A549 (cell line): ENCODE results near the gene OR51D1. TPM values are rescaled to one million over a fixed set of nuclear protein-coding genes. Genes with fewer than 3 reads are reported as not detected.

Source experiments
- ATAC-seq, 2 experiments: fragments of 200-7000 bp in 1 of 2; fragments of >200 bp in 1 of 2; cut with Nextera tagmentation in 1 of 2; cut with Tn5 transposase in 1 of 2; 3 replicates each; pipeline versions ENCODE4 v1.8.0 to v1.9.1; 2018 to 2020; ENCODE audit warnings: mild to moderate bottlenecking in 1 of 2, moderate library complexity in 1 of 2
- CTCF ChIA-PET: fragments of 300-600 bp; sonication (Branson Sonifier 250); formaldehyde crosslinking; extraction: SDS; loops from one replicate; lab custom pipeline; 2021; ENCODE audit warnings: antibody characterized with exemption, inconsistent platforms; lab: Yijun Ruan, JAX
- POLR2A ChIA-PET: fragments of 350-600 bp; formaldehyde crosslinking; extraction: SDS; loops from one replicate; lab custom pipeline; 2021; ENCODE audit warnings: antibody characterized with exemption, inconsistent platforms; lab: Yijun Ruan, JAX
- DNase-seq, 2 experiments: peaks; one replicate each; pipeline versions ENCODE4 v3.0.0 to v3.0.0-alpha.2; 2011 to 2016; ENCODE audit warnings: low read depth in 1 of 2, low spot score in 1 of 2
- FAIRE-seq: peaks from 2 replicates; lab custom pipeline; 2011; peaks lifted over from hg19 to GRCh38; lab: Jason Lieb, UNC
- H3K27ac ChIP-seq, 2 experiments: fragments of >200 bp; sonication (Bioruptor Twin); formaldehyde crosslinking; 3 replicates each; pipeline ENCODE4 v1.5.1; 2016 to 2017
- H3K4me1 ChIP-seq: fragments of >200 bp; sonication (Bioruptor Twin); formaldehyde crosslinking; 3 replicates; pipeline ENCODE4 v1.6.1; 2016
- H3K4me2 ChIP-seq: fragments of >200 bp; sonication (Bioruptor Twin); formaldehyde crosslinking; 3 replicates; pipeline ENCODE4 v1.6.1; 2016
- H3K4me3 ChIP-seq: fragments of >200 bp; sonication (Bioruptor Twin); formaldehyde crosslinking; 3 replicates; pipeline ENCODE4 v1.5.1; 2016
- H3K9me3 ChIP-seq: fragments of >200 bp; sonication (Bioruptor Twin); formaldehyde crosslinking; 3 replicates; pipeline ENCODE4 v1.6.1; 2016
- BCL3 ChIP-seq: fragments of >200 bp; sonication (Bioruptor Twin); formaldehyde crosslinking; IDR thresholded peaks from 3 replicates; pipeline ENCODE4 v1.6.1; 2016
- BHLHE40 ChIP-seq: IDR thresholded peaks from 2 replicates; pipeline ENCODE4 v1.6.1; 2012; ENCODE audit warnings: low read depth, low read length, inconsistent platforms
- CBX2 ChIP-seq: fragments of 200-600 bp; sonication (generic); IDR thresholded peaks from 2 replicates; pipeline ENCODE4 v1.6.1; 2016; ENCODE audit warnings: low read depth, mild to moderate bottlenecking, borderline replicate concordance
- EHF ChIP-seq: fragments of 250-450 bp; sonication (Bioruptor Pico); IDR thresholded peaks from 2 replicates; pipeline ENCODE4 v1.5.0; 2020; ENCODE audit warnings: mild to moderate bottlenecking
- EHMT2 ChIP-seq: fragments of 200-600 bp; sonication (generic); IDR thresholded peaks from 2 replicates; pipeline ENCODE4 v1.6.1; 2016; ENCODE audit warnings: antibody characterized with exemption, low read depth, mild to moderate bottlenecking, moderate library complexity
- EP300 ChIP-seq, 2 experiments: fragments of >200 bp; sonication (Bioruptor Twin); formaldehyde crosslinking; IDR thresholded peaks; 2 replicates in 1 of 2; 3 replicates in 1 of 2; pipeline ENCODE4 v1.6.1; 2016 to 2017
- ESRRA ChIP-seq: fragments of 150-350 bp; IDR thresholded peaks from 2 replicates; pipeline ENCODE4 v1.6.1; 2014; ENCODE audit warnings: mild to moderate bottlenecking, low read length, borderline replicate concordance
- FOSB ChIP-seq: fragments of 250-450 bp; sonication (Bioruptor Pico); IDR thresholded peaks from 2 replicates; pipeline ENCODE4 v1.5.0; 2020; ENCODE audit warnings: mild to moderate bottlenecking, moderate library complexity
- FOSL2 ChIP-seq, 2 experiments: fragments of 450-650 bp in 1 of 2; fragments of >200 bp in 1 of 2; sonication (Bioruptor Twin) in 1 of 2; formaldehyde crosslinking; IDR thresholded peaks; 2 replicates each; pipeline versions ENCODE4 v1.5.0 to v1.6.1; 2016 to 2020; ENCODE audit warnings: mild to moderate bottlenecking in 1 of 2, moderate library complexity in 1 of 2
- HDAC2 ChIP-seq: fragments of 200-600 bp; sonication (generic); IDR thresholded peaks from 2 replicates; pipeline ENCODE4 v1.6.1; 2016
- HEYL ChIP-seq: fragments of 250-450 bp; sonication (Bioruptor Pico); IDR thresholded peaks from 2 replicates; pipeline ENCODE4 v1.8.0; 2021; ENCODE audit warnings: mild to moderate bottlenecking, moderate library complexity
- HOXA7 ChIP-seq: fragments of 250-450 bp; sonication (Bioruptor Pico); IDR thresholded peaks from 2 replicates; pipeline ENCODE4 v1.5.0; 2020; ENCODE audit warnings: mild to moderate bottlenecking, moderate library complexity
- HOXB13 ChIP-seq: fragments of 250-450 bp; sonication (Bioruptor Pico); IDR thresholded peaks from 2 replicates; pipeline ENCODE4 v1.5.0; 2020; ENCODE audit warnings: low read depth, mild to moderate bottlenecking, moderate library complexity
- JUNB ChIP-seq: fragments of >200 bp; sonication (Bioruptor Twin); formaldehyde crosslinking; IDR thresholded peaks from 2 replicates; pipeline ENCODE4 v1.6.1; 2016
- MAFK ChIP-seq: fragments of 450-650 bp; IDR thresholded peaks from 2 replicates; pipeline ENCODE4 v1.6.1; 2014; ENCODE audit not compliant: partially characterized antibody
- MAZ ChIP-seq: fragments of 150-350 bp; IDR thresholded peaks from 2 replicates; pipeline ENCODE4 v1.6.1; 2014; ENCODE audit warnings: antibody characterized with exemption, low read depth, low read length, borderline replicate concordance
- NFE2L2 ChIP-seq: fragments of 150-350 bp; conservative IDR thresholded peaks from 2 replicates; pipeline ENCODE4 v1.6.1; 2014; ENCODE audit warnings: low read length
- PHF8 ChIP-seq: fragments of 200-600 bp; sonication (generic); IDR thresholded peaks from 2 replicates; pipeline ENCODE4 v1.6.1; 2016; ENCODE audit warnings: low read depth, mild to moderate bottlenecking, antibody characterized with exemption, moderate library complexity, borderline replicate concordance
- POLR2AphosphoS2 ChIP-seq: conservative IDR thresholded peaks from 2 replicates; pipeline ENCODE4 v1.6.1; 2012; ENCODE audit warnings: low read length, improper control_type of control experiment, inconsistent platforms
- RAD21 ChIP-seq, 2 experiments: fragments of >200 bp in 1 of 2; sonication (Bioruptor Twin) in 1 of 2; formaldehyde crosslinking in 1 of 2; IDR thresholded peaks in 1 of 2; conservative IDR thresholded peaks in 1 of 2; 2 replicates in 1 of 2; 3 replicates in 1 of 2; pipeline ENCODE4 v1.6.1; 2012 to 2018; ENCODE audit warnings: inconsistent platforms in 1 of 2
- RARB ChIP-seq: fragments of 250-450 bp; sonication (Bioruptor Pico); IDR thresholded peaks from 2 replicates; pipeline ENCODE4 v1.8.0; 2021; ENCODE audit warnings: mild to moderate bottlenecking, moderate library complexity
- RCOR1 ChIP-seq: fragments of 150-350 bp; IDR thresholded peaks from 2 replicates; pipeline ENCODE4 v1.6.1; 2014; ENCODE audit warnings: antibody characterized with exemption, low read length, low read depth
- RNF2 ChIP-seq: fragments of 200-600 bp; sonication (generic); IDR thresholded peaks from 2 replicates; pipeline ENCODE4 v1.6.1; 2016; ENCODE audit warnings: low read depth, mild to moderate bottlenecking, antibody characterized with exemption, moderate library complexity, borderline replicate concordance
- ZFP36 ChIP-seq: fragments of 450-650 bp; IDR thresholded peaks from 2 replicates; pipeline ENCODE4 v1.6.1; 2014; ENCODE audit warnings: borderline replicate concordance; ENCODE audit not compliant: partially characterized antibody
- ZNF302 ChIP-seq: fragments of 250-450 bp; sonication (Bioruptor Pico); IDR thresholded peaks from 2 replicates; pipeline ENCODE4 v1.9.0; 2021; ENCODE audit warnings: inconsistent platforms, mild to moderate bottlenecking, moderate library complexity
- WGBS: methylation state at CpG from one replicate; pipeline ENCODE4 v1.1.6; 2017; ENCODE audit errors: missing lambda C conversion rate; 5-methylcytosine and 5-hydroxymethylcytosine counted together
- polyA plus RNA-seq, 4 experiments: library from polyadenylated mRNA; depleted of rRNA in 3 of 4; stranded (reverse); fragments of >200 nt; fragmentation: RNase III in 1 of 4; extraction: RNeasy Plus Mini Kit Qiagen cat#74134 plus additional on column Dnase treatment in 1 of 4; gene quantifications; 2 replicates in 3 of 4; 3 replicates in 1 of 4; pipeline ENCODE4 v1.2.3, GENCODE V29; 2011 to 2017
- TF ChIP-seq, protein P1 (sequence below): IDR thresholded peaks from 2 replicates; pipeline ENCODE4 v1.6.1; 2012
- TF ChIP-seq, protein P2 (sequence below): IDR thresholded peaks from 2 replicates; pipeline ENCODE4 v1.6.1; 2012
- TF ChIP-seq, protein P3 (sequence below): fragments of >200 bp; sonication (Bioruptor Twin); formaldehyde crosslinking; IDR thresholded peaks from 3 replicates; pipeline ENCODE4 v1.5.1; 2016

The OR51D1 gene
- polyA plus RNA-seq, 2 of the 4 experiments (the other 2 are of a cell fraction): not detected

- no peak overlapping the region for H3K4me2 ChIP-seq
- FAIRE-seq (no peak), ATAC-seq (no peak), DNase-seq (no peak)
- H3K4me1 ChIP-seq: no peaks in the 10 kb centered on the region
- no peaks in the 10 kb centered on the region; the same call in 2 of the 3 replicates for H3K9me3 ChIP-seq
- CTCF ChIA-PET: no interaction called here
- no peak overlapping the region for H3K4me3 ChIP-seq
- TF ChIP-seq BHLHE40 (no peak), POLR2AphosphoS2 (no peak), ZFP36 (no peak), NFE2L2 (no peak), ZNF302 (CRISPR knock-in tag) (no peak), FOSL2 (IDR thresholded peaks at IDR 0.05) (no peak), FOSL2 (CRISPR knock-in tag; IDR thresholded peaks at IDR 0.05) (no peak), EP300 (IDR thresholded peaks at IDR 0.05) (no peak), BCL3 (no peak), MAZ (no peak), HOXB13 (CRISPR knock-in tag) (no peak), FOSB (CRISPR knock-in tag) (no peak), ESRRA (no peak), RNF2 (no peak), EHMT2 (no peak), HDAC2 (no peak), JUNB (no peak), CBX2 (no peak), RCOR1 (no peak), HOXA7 (CRISPR knock-in tag) (no peak)
- TF ChIP-seq, protein P1, sequence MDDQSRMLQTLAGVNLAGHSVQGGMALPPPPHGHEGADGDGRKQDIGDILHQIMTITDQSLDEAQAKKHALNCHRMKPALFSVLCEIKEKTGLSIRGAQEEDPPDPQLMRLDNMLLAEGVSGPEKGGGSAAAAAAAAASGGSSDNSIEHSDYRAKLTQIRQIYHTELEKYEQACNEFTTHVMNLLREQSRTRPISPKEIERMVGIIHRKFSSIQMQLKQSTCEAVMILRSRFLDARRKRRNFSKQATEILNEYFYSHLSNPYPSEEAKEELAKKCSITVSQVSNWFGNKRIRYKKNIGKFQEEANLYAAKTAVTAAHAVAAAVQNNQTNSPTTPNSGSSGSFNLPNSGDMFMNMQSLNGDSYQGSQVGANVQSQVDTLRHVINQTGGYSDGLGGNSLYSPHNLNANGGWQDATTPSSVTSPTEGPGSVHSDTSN: no peak
- POLR2A ChIA-PET: no interaction called here
- no peak overlapping the region for H3K27ac ChIP-seq
- 29% methylated on average over 9 of the region's 9 CpGs for WGBS
Observed at GRCh38 chr11:4619514-4619913, 17.8 kb upstream of the OR51D1 start.

- WGBS: 13% methylated on average over 15 of the region's 15 CpGs
- Histone ChIP-seq H3K4me1 (no peaks in the 10 kb centered on the region), H3K9me3 (peaks cover 7% of the 10 kb centered on the region; the same call in 2 of the 3 replicates), H3K4me3 (no peak overlapping the region), H3K4me2 (no peak overlapping the region), H3K27ac (no peak overlapping the region)
- CTCF ChIA-PET: interaction anchor here (0.8 to 6.5 kb wide), 10 partner anchors 11 to 769 kb away, joined by 3 to 53 read pairs (median 4); partner anchors contain the start of gene OR51D1
- peak; percentile 87 to 95; a peak in 5 of 6 replicates for ATAC-seq
- TF ChIP-seq, protein P2, sequence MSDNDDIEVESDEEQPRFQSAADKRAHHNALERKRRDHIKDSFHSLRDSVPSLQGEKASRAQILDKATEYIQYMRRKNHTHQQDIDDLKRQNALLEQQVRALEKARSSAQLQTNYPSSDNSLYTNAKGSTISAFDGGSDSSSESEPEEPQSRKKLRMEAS: no peak
- peak; percentile 30 for TF ChIP-seq MAFK
- TF ChIP-seq RARB (CRISPR knock-in tag): no peak
- TF ChIP-seq, protein P3, sequence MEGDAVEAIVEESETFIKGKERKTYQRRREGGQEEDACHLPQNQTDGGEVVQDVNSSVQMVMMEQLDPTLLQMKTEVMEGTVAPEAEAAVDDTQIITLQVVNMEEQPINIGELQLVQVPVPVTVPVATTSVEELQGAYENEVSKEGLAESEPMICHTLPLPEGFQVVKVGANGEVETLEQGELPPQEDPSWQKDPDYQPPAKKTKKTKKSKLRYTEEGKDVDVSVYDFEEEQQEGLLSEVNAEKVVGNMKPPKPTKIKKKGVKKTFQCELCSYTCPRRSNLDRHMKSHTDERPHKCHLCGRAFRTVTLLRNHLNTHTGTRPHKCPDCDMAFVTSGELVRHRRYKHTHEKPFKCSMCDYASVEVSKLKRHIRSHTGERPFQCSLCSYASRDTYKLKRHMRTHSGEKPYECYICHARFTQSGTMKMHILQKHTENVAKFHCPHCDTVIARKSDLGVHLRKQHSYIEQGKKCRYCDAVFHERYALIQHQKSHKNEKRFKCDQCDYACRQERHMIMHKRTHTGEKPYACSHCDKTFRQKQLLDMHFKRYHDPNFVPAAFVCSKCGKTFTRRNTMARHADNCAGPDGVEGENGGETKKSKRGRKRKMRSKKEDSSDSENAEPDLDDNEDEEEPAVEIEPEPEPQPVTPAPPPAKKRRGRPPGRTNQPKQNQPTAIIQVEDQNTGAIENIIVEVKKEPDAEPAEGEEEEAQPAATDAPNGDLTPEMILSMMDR: peak; percentile 48
- no peak for TF ChIP-seq FOSB (CRISPR knock-in tag)
- TF ChIP-seq, protein P1: no peak
- TF ChIP-seq EHF (CRISPR knock-in tag): no peak
- no peak for TF ChIP-seq NFE2L2
- no peak for TF ChIP-seq EHMT2
- TF ChIP-seq PHF8: no peak
- peak; percentile 63 to 73 for TF ChIP-seq RAD21 (conservative IDR thresholded peaks at IDR 0.05 in 1 of 2, IDR thresholded peaks at IDR 0.05 in 1 of 2)
- TF ChIP-seq HEYL (CRISPR knock-in tag): no peak
- peak; percentile 8 to 78 for DNase-seq
- no peak for FAIRE-seq
- POLR2A ChIA-PET: no interaction called here
Observed at GRCh38 chr11:4626207-4627099, 10.8 kb upstream of the OR51D1 start.
